Gastroesophageal sphincter (tissue), 3 donors: ENCODE results near the gene PPM1L.

Experiments
- CTCF ChIP-seq, 4 experiments: fragments of 200-600 bp in 2 of 4; fragments of 450-650 bp in 2 of 4; sonication (generic) in 1 of 4; IDR thresholded peaks; one replicate each; pipeline ENCODE4 v1.5.1; 2017 to 2019; ENCODE audit warnings: antibody characterized with exemption in 4 of 4, mild to moderate bottlenecking in 2 of 4, moderate library complexity in 2 of 4
- POLR2A ChIP-seq, 2 donors: fragments of 450-650 bp; IDR thresholded peaks; one replicate each; pipeline ENCODE4 v1.6.1; 2017; ENCODE audit warnings: antibody characterized with exemption in 2 of 2, mild to moderate bottlenecking in 2 of 2, moderate library complexity in 1 of 2
- POLR2AphosphoS5 ChIP-seq: sonication (generic); formaldehyde crosslinking; IDR thresholded peaks from one replicate; pipeline ENCODE4 v1.6.1; 2017; ENCODE audit warnings: antibody characterized with exemption

- no peak for TF ChIP-seq CTCF (IDR thresholded peaks at IDR 0.05)
- no peak for TF ChIP-seq POLR2A (IDR thresholded peaks at IDR 0.05)
- TF ChIP-seq POLR2AphosphoS5: no peak
These were observed 20.2 kb upstream of the PPM1L start for GRCh38 chr3:160735826-160736225.
